HepG2 (cell line): ENCODE data around the gene RNASE2. TPM values are rescaled to one million over a fixed set of nuclear protein-coding genes. Genes with fewer than 3 reads are reported as not detected.
A peak's percentile ranks its signal among the peaks of the same experiment; 100 is the strongest.

Source experiments
- CTCF ChIP-seq: sonication (generic); formaldehyde crosslinking; IDR thresholded peaks from 2 replicates; pipeline ENCODE4 v1.5.0; 2020; ENCODE audit warnings: mild to moderate bottlenecking, missing genetic modification reagents, moderate library complexity
- ELF3 ChIP-seq: IDR thresholded peaks from 2 replicates; pipeline ENCODE4 v1.6.1; 2016; ENCODE audit warnings: missing genetic modification reagents, missing compliant biosample characterization
- FLYWCH1 ChIP-seq: sonication (generic); formaldehyde crosslinking; IDR thresholded peaks from 2 replicates; pipeline ENCODE4 v1.8.1; 2023; ENCODE audit warnings: mild to moderate bottlenecking, missing genetic modification reagents
- FOXP4 ChIP-seq: sonication (generic); formaldehyde crosslinking; IDR thresholded peaks from 2 replicates; pipeline ENCODE4 v1.4.0; 2020; ENCODE audit warnings: missing genetic modification reagents
- GABPA ChIP-seq, 2 experiments: IDR thresholded peaks; 2 replicates each; pipeline ENCODE4 v1.6.1; 2011 to 2016; ENCODE audit warnings: low read depth in 2 of 2, low read length in 1 of 2, missing biosample characterization in 1 of 2, missing genetic modification characterization in 1 of 2
- KLF15 ChIP-seq: sonication (generic); formaldehyde crosslinking; IDR thresholded peaks from 2 replicates; pipeline ENCODE4 v1.8.1; 2023; ENCODE audit warnings: borderline replicate concordance, mild to moderate bottlenecking, inconsistent platforms, missing genetic modification reagents, mixed read lengths
- MEF2D ChIP-seq: sonication (generic); formaldehyde crosslinking; IDR thresholded peaks from 2 replicates; pipeline ENCODE4 v1.5.1; 2020; ENCODE audit warnings: mild to moderate bottlenecking, missing genetic modification reagents
- PHF20 ChIP-seq: sonication (generic); formaldehyde crosslinking; IDR thresholded peaks from 2 replicates; pipeline ENCODE4 v1.5.0; 2020; ENCODE audit warnings: mild to moderate bottlenecking, missing genetic modification reagents
- POLR2A ChIP-seq, 2 experiments: IDR thresholded peaks; 2 replicates each; pipeline ENCODE4 v1.6.1; 2011; ENCODE audit warnings: low read depth in 2 of 2, low read length in 2 of 2, mild to moderate bottlenecking in 1 of 2, moderate library complexity in 1 of 2; ENCODE audit not compliant: insufficient read depth in 1 of 2
- SCMH1 ChIP-seq: sonication (generic); formaldehyde crosslinking; IDR thresholded peaks from 2 replicates; pipeline ENCODE4 v1.9.0; 2021; ENCODE audit warnings: missing genetic modification reagents, mild to moderate bottlenecking, borderline replicate concordance
- SMARCC2 ChIP-seq: fragments of 450-650 bp; IDR thresholded peaks from 2 replicates; pipeline ENCODE4 v1.6.1; 2017; ENCODE audit warnings: antibody characterized with exemption, mild to moderate bottlenecking
- SP140L ChIP-seq: sonication (generic); formaldehyde crosslinking; IDR thresholded peaks from 2 replicates; pipeline ENCODE4 v1.4.0; 2020; ENCODE audit warnings: missing genetic modification reagents, borderline replicate concordance
- TBL1XR1 ChIP-seq: fragments of 150-350 bp; IDR thresholded peaks from 2 replicates; pipeline ENCODE4 v1.6.1; 2014; ENCODE audit warnings: borderline replicate concordance, low read length; ENCODE audit not compliant: partially characterized antibody
- TEAD2 ChIP-seq: sonication (generic); formaldehyde crosslinking; IDR thresholded peaks from 2 replicates; pipeline ENCODE4 v1.9.0; 2021; ENCODE audit warnings: missing genetic modification reagents
- TFAP4 ChIP-seq: sonication (generic); IDR thresholded peaks from 2 replicates; pipeline ENCODE4 v1.6.1; 2016; ENCODE audit warnings: low read depth, borderline replicate concordance
- ZBTB10 ChIP-seq: sonication (generic); formaldehyde crosslinking; IDR thresholded peaks from 2 replicates; pipeline ENCODE4 v1.4.0; 2020; ENCODE audit warnings: missing genetic modification reagents, borderline replicate concordance
- ZNF225 ChIP-seq: sonication (generic); formaldehyde crosslinking; IDR thresholded peaks from 2 replicates; pipeline ENCODE4 v1.4.0; 2020; ENCODE audit warnings: mild to moderate bottlenecking, missing genetic modification reagents
- ZNF768 ChIP-seq: sonication (generic); formaldehyde crosslinking; IDR thresholded peaks from 2 replicates; pipeline ENCODE4 v1.4.0; 2020; ENCODE audit warnings: missing genetic modification reagents
- ZNF773 ChIP-seq: sonication (generic); formaldehyde crosslinking; IDR thresholded peaks from 2 replicates; pipeline ENCODE4 v1.4.0; 2020; ENCODE audit warnings: missing genetic modification reagents, borderline replicate concordance
- ZUFSP ChIP-seq: sonication (generic); formaldehyde crosslinking; IDR thresholded peaks from 2 replicates; pipeline ENCODE4 v1.9.0; 2021; ENCODE audit warnings: missing genetic modification reagents, mild to moderate bottlenecking, borderline replicate concordance
- polyA plus RNA-seq, 8 experiments: library from polyadenylated mRNA; depleted of rRNA in 3 of 8; stranded (reverse) in 7 of 8; unstranded in 1 of 8; fragments of >200 nt; fragmentation: Illumina TruSeq in 4 of 8; extraction: Trizol in 4 of 8; gene quantifications; 2 replicates each; pipeline versions ENCODE4 v1.2.1 to v1.2.3, GENCODE V29; 2011 to 2016; ENCODE audit warnings: low read depth in 4 of 8, missing spikeins in 1 of 8, mixed read lengths in 1 of 8; ENCODE audit not compliant: insufficient read depth in 1 of 8
- total RNA-seq, 5 experiments: library from RNA; depleted of rRNA; stranded (reverse); fragments of >200 nt; fragmentation: Illumina TruSeq; extraction: Trizol; gene quantifications; 2 replicates each; pipeline ENCODE4 v1.2.3, GENCODE V29; 2016; ENCODE audit warnings: low read depth in 1 of 5

RNASE2 gene
- total and polyA plus RNA-seq, 2 of the 13 experiments (the other 11 are each of a cell fraction or from before 2014, with no cell fraction given), result 0.69 TPM; not detected in 1

GRCh38 chr14:20989787-20990600, 34.7 kb downstream of the RNASE2 start, which contains the start of gene METTL17 (continued):
- no peak for TF ChIP-seq SMARCC2
- TF ChIP-seq ZBTB10 (CRISPR knock-in tag), result no peak
- peak; percentile 94 for TF ChIP-seq PHF20
- peak; percentile 79 for TF ChIP-seq CTCF
- peak; percentile 81 to 86 for TF ChIP-seq POLR2A (IDR thresholded peaks at IDR 0.05; ENCODE audit: insufficient read depth in 1 of 2, low read depth in 2 of 2, low read length in 2 of 2)
- TF ChIP-seq FLYWCH1 (CRISPR knock-in tag), result no peak
- TF ChIP-seq SP140L, result peak; percentile 24; the same call in 1 of the 2 replicates
- TF ChIP-seq MEF2D (CRISPR knock-in tag), result peak; percentile 24; the same call in 1 of the 2 replicates
- no peak; the same call in 1 of the 2 replicates for TF ChIP-seq ZNF773 (CRISPR knock-in tag)
- 0 out of 2 replicates have a peak, but pooled peaks have one; percentile 13 for TF ChIP-seq TFAP4
- TF ChIP-seq ZNF225 (CRISPR knock-in tag), result no peak; the same call in none of the 2 replicates
- TF ChIP-seq TBL1XR1, result no peak
- TF ChIP-seq KLF15 (CRISPR knock-in tag), result 0 out of 2 replicates have a peak, but pooled peaks have one; percentile 7
- TF ChIP-seq ZNF768 (CRISPR knock-in tag), result peak; percentile 56; the same call in 1 of the 2 replicates
- no peak for TF ChIP-seq SCMH1 (CRISPR knock-in tag)
- TF ChIP-seq ZUFSP, result no peak
- peak; percentile 97 for TF ChIP-seq GABPA (IDR thresholded peaks at IDR 0.05; ENCODE audit: low read depth, low read length)
- TF ChIP-seq GABPA (CRISPR knock-in tag; IDR thresholded peaks at IDR 0.05; ENCODE audit: low read depth), result peak; percentile 96
- TF ChIP-seq TEAD2, result no peak
- TF ChIP-seq FOXP4 (CRISPR knock-in tag), result no peak
- TF ChIP-seq ELF3 (CRISPR knock-in tag), result peak; percentile 82
